ENCODE data around the gene CYP11A1.
"Not testable (repeated sequence)": the region's sequence is repeated elsewhere in the genome, so short reads cannot be mapped to it uniquely, and the experiment has no call there.

CYP11A1 gene

DNA sequence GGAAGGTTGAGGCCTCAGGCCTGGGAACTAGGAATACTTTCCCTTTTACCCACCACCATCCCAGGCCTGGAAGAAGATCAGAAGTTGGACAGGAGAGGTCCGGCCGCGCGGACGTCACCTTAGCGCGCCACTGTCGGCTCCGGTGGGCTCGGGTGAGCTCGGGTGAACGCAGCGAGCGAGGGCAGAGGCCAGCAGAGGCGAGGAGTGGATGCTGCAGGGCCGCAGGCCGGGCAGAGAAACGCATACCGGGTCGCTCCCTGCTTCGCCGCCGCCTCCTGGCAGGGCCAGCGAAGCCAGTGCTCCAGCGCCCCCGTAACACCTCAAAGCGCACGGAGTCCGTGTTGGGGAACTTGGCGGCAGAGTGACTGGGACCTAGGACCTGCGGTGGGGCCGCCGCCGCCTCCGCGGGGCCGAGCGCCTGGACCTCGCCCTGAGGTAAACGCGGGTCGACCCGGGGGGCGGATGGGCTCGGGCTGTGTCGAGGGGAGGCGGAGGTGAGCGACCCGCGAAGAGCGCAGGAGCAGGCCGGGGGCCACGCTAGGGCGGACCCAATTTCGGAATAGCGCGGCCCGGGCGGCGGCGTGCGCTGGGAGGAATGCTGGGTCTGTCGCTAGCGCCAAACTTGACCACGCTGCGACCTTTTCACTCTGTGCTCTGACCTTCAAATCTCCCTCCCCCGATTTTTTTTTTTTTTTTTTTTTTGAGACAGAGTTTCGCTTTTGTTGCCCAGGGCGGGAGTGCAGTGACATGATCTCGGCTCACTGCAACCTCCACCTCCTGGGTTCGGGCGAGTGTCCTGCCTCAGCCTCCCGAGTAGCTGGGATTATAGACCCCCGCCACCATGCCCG, 1.6 kb downstream of the CYP11A1 start:
- no peak for DNase-seq (ENCODE audit: low spot score)
- ChIA-PET CTCF (no interaction called here), POLR2A (ENCODE audit: low non-redundant PET) (no interaction called here)
- TF ChIP-seq, protein P1, sequence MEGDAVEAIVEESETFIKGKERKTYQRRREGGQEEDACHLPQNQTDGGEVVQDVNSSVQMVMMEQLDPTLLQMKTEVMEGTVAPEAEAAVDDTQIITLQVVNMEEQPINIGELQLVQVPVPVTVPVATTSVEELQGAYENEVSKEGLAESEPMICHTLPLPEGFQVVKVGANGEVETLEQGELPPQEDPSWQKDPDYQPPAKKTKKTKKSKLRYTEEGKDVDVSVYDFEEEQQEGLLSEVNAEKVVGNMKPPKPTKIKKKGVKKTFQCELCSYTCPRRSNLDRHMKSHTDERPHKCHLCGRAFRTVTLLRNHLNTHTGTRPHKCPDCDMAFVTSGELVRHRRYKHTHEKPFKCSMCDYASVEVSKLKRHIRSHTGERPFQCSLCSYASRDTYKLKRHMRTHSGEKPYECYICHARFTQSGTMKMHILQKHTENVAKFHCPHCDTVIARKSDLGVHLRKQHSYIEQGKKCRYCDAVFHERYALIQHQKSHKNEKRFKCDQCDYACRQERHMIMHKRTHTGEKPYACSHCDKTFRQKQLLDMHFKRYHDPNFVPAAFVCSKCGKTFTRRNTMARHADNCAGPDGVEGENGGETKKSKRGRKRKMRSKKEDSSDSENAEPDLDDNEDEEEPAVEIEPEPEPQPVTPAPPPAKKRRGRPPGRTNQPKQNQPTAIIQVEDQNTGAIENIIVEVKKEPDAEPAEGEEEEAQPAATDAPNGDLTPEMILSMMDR (conservative IDR thresholded peaks at IDR 0.05; ENCODE audit: low read depth): no peak
- no peak overlapping the region for H3K27ac ChIP-seq

DNA sequence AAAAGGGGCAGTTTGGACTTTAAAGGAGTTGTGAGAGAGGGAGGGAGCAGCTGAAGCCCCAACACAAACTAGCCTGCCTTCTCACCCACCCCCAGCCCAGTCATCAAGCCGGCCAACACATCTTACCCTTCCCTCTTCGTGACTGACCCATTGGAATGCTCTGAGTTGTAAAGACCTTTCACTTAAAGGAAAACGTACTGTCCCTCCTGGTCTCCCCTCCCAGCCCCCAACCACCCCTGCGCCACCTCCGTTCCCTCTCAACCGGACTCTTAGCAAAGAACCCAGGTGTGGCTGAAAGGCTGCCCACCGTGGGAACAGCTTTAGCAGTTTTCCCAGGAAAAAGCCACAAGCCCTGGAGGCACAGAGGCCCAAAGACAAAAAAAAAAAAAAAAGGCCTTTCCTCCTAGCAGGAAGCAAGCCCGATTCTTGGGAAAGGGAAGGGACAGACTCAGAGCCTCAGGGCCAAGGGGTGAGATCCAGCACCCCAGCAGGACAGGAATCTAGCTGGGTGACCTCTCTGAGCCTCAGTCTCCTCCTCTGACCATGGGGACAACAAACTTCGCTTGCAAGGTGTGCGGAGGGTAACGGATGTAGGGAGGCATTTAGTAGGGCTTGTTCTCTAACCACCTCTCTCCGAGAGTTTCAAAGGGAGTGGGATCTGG, 2.4 kb downstream of the CYP11A1 start:
- CTCF ChIA-PET: no interaction called here
- no peak overlapping the region for H3K27ac ChIP-seq
- no peak for DNase-seq (ENCODE audit: low spot score)
- POLR2A ChIA-PET (ENCODE audit: low non-redundant PET): no interaction called here
- TF ChIP-seq, protein P1 (conservative IDR thresholded peaks at IDR 0.05; ENCODE audit: low read depth): no peak

DNA sequence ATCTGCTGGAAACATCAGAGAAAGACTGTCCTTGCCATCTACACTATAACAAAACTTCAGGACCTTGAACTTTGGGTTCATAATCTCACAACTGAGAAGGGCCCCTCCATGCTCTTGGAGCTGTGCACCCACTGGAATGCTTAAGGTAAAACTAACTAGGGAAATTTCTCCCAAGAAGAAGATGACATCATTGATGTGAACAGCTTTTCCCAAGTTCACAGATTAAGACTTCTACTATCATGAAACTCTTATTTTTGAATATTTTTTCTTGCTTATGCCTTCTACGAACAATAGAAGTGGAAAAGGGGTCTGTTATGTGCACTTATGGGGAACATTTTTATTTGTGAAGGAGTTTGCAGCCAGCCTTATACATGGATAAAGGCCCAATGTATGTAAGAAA, 5.0 kb downstream of the CYP11A1 start:
- TF ChIP-seq, protein P1 (conservative IDR thresholded peaks at IDR 0.05; ENCODE audit: low read depth): no peak
- ChIA-PET POLR2A (ENCODE audit: low non-redundant PET) (no interaction called here), CTCF (interaction anchor here (0.6 to 0.7 kb wide), 2 partner anchors 13 to 389 kb away, joined by 3 read pairs; no protein-coding TSS in a partner anchor)
- no peak overlapping the region for H3K27ac ChIP-seq
- no peak for DNase-seq (ENCODE audit: low spot score)

DNA sequence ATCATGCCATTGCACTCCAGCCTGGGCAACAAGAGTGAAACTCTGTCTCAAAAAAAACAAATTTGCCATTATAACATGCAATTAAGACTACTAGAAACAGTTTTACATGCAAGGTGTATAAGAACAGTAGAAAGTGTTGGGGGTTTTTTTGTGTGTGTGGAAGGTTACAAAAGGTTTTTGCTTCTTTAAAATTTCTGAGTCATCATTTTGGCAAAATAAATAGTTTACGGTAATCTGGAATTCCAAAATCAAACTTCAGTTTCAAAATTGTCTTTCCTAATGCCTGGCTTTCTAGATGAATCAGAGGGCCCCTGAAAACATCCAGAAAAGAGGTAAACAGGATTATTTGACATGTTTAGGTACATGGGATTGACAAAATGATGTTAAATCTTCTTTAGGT, 6.6 kb downstream of the CYP11A1 start:
- POLR2A ChIA-PET (ENCODE audit: low non-redundant PET); CTCF ChIA-PET; H3K27ac ChIP-seq; DNase-seq (ENCODE audit: low spot score): not testable (repeated sequence)

DNA sequence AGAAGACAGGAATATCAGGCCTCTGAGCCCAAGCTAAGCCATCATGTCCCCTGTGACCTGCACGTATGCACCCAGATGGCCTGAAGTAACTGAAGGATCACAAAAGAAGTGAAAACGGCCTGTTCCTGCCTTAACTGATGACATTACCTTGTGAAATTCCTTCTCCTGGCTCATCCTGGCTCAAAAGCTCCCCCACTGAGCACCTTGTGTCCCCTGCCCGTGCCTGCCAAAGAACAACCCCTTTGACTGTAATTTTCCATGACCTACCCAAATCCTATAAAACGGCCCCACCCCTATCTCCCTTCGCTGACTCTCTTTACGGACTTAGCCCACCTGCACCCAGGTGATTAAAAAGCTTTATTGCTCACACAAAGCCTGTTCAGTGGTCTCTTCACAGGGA, 8.1 kb downstream of the CYP11A1 start:
- CTCF ChIA-PET; H3K27ac ChIP-seq; DNase-seq (ENCODE audit: low spot score); POLR2A ChIA-PET (ENCODE audit: low non-redundant PET): not testable (repeated sequence)

DNA sequence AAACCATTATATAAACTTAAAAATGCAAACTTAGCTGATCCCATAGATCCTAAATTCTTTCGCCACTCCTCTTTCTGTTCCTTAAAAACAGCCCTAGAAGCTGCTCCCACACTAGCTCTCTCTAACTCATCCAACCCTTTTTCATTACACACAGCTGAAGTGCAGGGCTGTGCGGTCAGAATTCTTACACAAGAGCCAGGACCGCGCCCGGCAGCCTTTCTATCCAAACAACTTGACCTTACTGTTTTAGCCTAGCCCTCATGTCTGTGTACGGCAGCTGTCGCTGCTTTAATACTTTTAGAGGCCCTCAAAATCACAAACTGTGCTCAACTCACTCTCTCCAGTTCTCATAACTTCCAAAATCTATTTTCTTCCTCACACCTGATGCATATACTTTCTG, 9.9 kb downstream of the CYP11A1 start:
- DNase-seq (ENCODE audit: low spot score); H3K27ac ChIP-seq; POLR2A ChIA-PET (ENCODE audit: low non-redundant PET): not testable (repeated sequence)
- CTCF ChIA-PET: interaction anchor here (0.6 kb wide), 1 partner anchor 22 kb away, joined by 4 read pairs; no protein-coding TSS in a partner anchor

DNA sequence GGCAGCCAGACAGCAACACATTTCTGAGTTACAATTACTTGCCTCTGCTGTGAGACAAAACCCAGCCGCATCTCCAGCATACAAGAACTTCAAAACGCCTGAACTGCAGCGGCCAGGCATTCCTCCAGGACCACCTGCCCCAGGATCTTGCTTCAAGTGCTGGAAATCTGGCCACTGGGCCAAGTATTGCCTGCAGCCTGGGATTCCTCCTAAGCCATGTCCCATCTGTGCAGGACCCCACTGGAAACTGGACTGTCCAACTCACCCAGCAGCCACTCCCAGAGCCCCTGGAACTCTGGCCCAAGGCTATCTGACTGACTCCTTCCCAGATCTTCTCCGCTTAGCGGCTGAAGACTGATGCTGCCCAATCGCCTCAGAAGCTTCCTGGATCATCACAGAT, 11.4 kb downstream of the CYP11A1 start:
- H3K27ac ChIP-seq; POLR2A ChIA-PET (ENCODE audit: low non-redundant PET); DNase-seq (ENCODE audit: low spot score); CTCF ChIA-PET: not testable (repeated sequence)

DNA sequence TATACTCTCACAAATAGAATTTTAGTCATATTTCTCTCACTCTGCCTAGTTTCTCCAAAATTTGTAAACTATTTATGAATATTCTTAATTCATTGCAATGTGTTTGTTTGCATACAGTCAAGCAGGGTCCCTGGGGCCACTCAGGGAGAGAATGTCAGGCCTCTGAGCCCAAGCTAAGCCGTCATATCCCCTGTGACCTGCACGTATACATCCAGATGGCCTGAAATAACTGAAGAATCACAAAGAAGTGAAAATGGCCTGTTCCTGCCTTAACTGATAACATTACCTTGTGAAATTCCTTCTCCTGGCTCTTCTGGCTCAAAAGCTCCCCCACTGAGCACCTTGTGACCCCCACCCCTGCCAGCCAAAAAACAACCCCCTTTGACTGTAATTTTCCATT, 13.5 kb downstream of the CYP11A1 start:
- H3K27ac ChIP-seq; CTCF ChIA-PET; DNase-seq (ENCODE audit: low spot score); POLR2A ChIA-PET (ENCODE audit: low non-redundant PET): not testable (repeated sequence)

DNA sequence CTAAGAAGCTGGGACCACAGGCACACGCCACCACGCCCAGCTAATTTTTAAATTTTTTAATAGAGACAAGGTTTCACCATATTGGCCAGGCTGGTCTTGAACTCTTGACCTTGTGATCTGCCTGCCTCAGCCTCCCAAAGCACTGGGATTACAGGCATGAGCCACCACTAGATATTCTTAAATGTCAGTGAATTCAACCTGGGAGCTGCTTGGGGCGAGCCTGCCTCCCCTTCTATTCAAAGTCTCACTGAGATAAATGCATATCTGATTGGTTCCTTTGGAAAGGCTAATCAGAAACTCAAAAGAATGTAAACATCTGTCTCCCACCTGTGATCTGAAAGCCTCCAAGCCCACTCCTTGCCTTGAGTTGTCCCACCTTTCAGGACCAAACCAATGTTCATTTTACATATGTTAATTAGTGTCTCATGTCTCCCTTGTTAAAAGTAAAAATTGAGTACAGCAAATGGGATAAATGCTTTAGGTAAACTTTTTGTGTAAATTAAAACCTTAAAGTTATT, 15.0 kb downstream of the CYP11A1 start:
- POLR2A ChIA-PET (ENCODE audit: low non-redundant PET): no interaction called here
- no peak overlapping the region for H3K27ac ChIP-seq
- TF ChIP-seq, protein P1 (conservative IDR thresholded peaks at IDR 0.05; ENCODE audit: low read depth): no peak
- no peak for DNase-seq (ENCODE audit: low spot score)
- CTCF ChIA-PET: no interaction called here

Measured in RWPE1 (cell line).